Lung (tissue), 12 donors: ENCODE measurements around the gene PSEN1. TPM values are rescaled to one million over a fixed set of nuclear protein-coding genes. Genes with fewer than 3 reads are reported as not detected.
A peak's percentile ranks its signal among the peaks of the same experiment; 100 is the strongest.

Experiments used
- ATAC-seq: fragments of 200-7000 bp; cut with Tn5 transposase; one replicate; pipeline ENCODE4 v1.9.1; 2020; ENCODE audit warnings: moderate number of reproducible peaks; ENCODE audit not compliant: insufficient read depth, low FRiP score
- DNase-seq, 3 donors: peaks; one replicate each; pipeline ENCODE4 v3.0.0-alpha.2; 2013 to 2017
- H3K27ac ChIP-seq, 2 donors: one replicate each; pipeline ENCODE4 v1.5.1; 2013; ENCODE audit warnings: mild to moderate bottlenecking in 2 of 2, moderate library complexity in 2 of 2, control low read depth in 1 of 2, inconsistent platforms in 1 of 2, low read depth in 1 of 2, low read length in 1 of 2
- H3K27me3 ChIP-seq, 3 donors: one replicate each; pipeline ENCODE4 v1.5.1; 2013; ENCODE audit warnings: low read length in 2 of 3; ENCODE audit not compliant: control insufficient read depth in 3 of 3, insufficient read depth in 3 of 3
- H3K36me3 ChIP-seq, 4 donors: one replicate each; pipeline ENCODE4 v1.5.1; 2013; ENCODE audit warnings: low read length in 4 of 4, mild to moderate bottlenecking in 1 of 4, moderate library complexity in 1 of 4; ENCODE audit not compliant: control insufficient read depth in 4 of 4, insufficient read depth in 4 of 4
- H3K4me1 ChIP-seq, 5 donors: one replicate each; pipeline ENCODE4 v1.5.1; 2013; ENCODE audit warnings: low read length in 5 of 5, mild to moderate bottlenecking in 2 of 5, moderate library complexity in 1 of 5; ENCODE audit not compliant: control insufficient read depth in 5 of 5, insufficient read depth in 5 of 5
- H3K4me3 ChIP-seq: one replicate; pipeline ENCODE4 v1.5.1; 2013; ENCODE audit warnings: mild to moderate bottlenecking, control low read depth, moderate library complexity
- H3K9ac ChIP-seq, 2 donors: one replicate each; pipeline ENCODE4 v1.5.1; 2013; ENCODE audit warnings: low read length in 2 of 2, control low read depth in 1 of 2; ENCODE audit not compliant: insufficient read depth in 1 of 2
- H3K9me3 ChIP-seq, 4 donors: one replicate each; pipeline ENCODE4 v1.5.1; 2013; ENCODE audit warnings: low read length in 3 of 4, mild to moderate bottlenecking in 1 of 4, moderate library complexity in 1 of 4; ENCODE audit not compliant: control insufficient read depth in 4 of 4, insufficient read depth in 3 of 4
- CTCF ChIP-seq: IDR thresholded peaks from 2 replicates; pipeline ENCODE4 v1.5.1; 2012; ENCODE audit warnings: mild to moderate bottlenecking; ENCODE audit errors: control extremely low read depth, extremely low read depth
- WGBS, 2 donors: extraction: QIAGEN DNeasy Blood & Tissue Kit; methylation state at CpG; one replicate each; pipeline ENCODE4 v1.1.7; 2013; 5-methylcytosine and 5-hydroxymethylcytosine counted together
- polyA plus RNA-seq, 2 donors: library from polyadenylated mRNA; stranded (reverse); fragments of 200-250 nt; gene quantifications; one replicate each; pipeline ENCODE4 v1.2.1, GENCODE V29; 2013
- total RNA-seq, 2 donors: library from RNA; depleted of rRNA in 1 of 2; stranded (reverse); fragments of >200 nt in 1 of 2; gene quantifications; one replicate each; pipeline ENCODE4 v1.2.1, GENCODE V29; 2014 to 2021
- donor health status: control.
- donor health status: control.
- donor health status: Bipolar disorder and iron deficiency.
- donor health status: healthy.
- donor health status: DM: yes; HTN: yes; CAD: no.

Gene PSEN1
- total and polyA plus RNA-seq, 4 donors: 33.6 to 64.7 (median 50.6) TPM

- DNase-seq (peak; percentile 58 to 76 (median 67)), ATAC-seq (no peak)
- H3K27me3 ChIP-seq: no peaks in the 10 kb centered on the region
- no peak for TF ChIP-seq CTCF
- H3K9me3 ChIP-seq: no peaks in the 10 kb centered on the region
- WGBS, 2 donors: 65 to 79% methylated on average over 5 of the region's 5 CpGs
- peaks cover 0 to 36% (median 7%) of the 10 kb centered on the region in 5 donors for H3K4me1 ChIP-seq
- peak overlapping the region in 1 of 2 donors; percentile 55 for H3K9ac ChIP-seq
- peaks cover 6 to 18% (median 14%) of the 10 kb centered on the region in 4 donors for H3K36me3 ChIP-seq
- no peak overlapping the region for H3K4me3 ChIP-seq
- H3K27ac ChIP-seq: peak overlapping the region in 1 of 2 donors; percentile 21
These were observed 86.7 kb downstream of the PSEN1 start for GRCh38 chr14:73223049-73223448.

- Histone ChIP-seq H3K27ac (no peak overlapping the region), H3K4me1 (peaks cover 0 to 47% (median 9%) of the 10 kb centered on the region in 5 donors), H3K27me3 (no peaks in the 10 kb centered on the region), H3K4me3 (no peak overlapping the region), H3K9ac (no peak overlapping the region), H3K36me3 (peaks cover 0 to 10% (median under 1%) of the 10 kb centered on the region in 4 donors), H3K9me3 (no peaks in the 10 kb centered on the region)
- ATAC-seq (no peak), DNase-seq (no peak)
- 93 to 96% methylated on average over 4 of the region's 4 CpGs for WGBS, 2 donors
- no peak for TF ChIP-seq CTCF
These were observed 89.2 kb downstream of the PSEN1 start for GRCh38 chr14:73225496-73225895.

- Histone ChIP-seq H3K9ac (no peak overlapping the region), H3K4me1 (peaks cover 0 to 48% (median 19%) of the 10 kb centered on the region in 5 donors), H3K27ac (no peak overlapping the region), H3K27me3 (no peaks in the 10 kb centered on the region), H3K4me3 (no peak overlapping the region), H3K9me3 (no peaks in the 10 kb centered on the region), H3K36me3 (peaks cover 0 to 5% (median 0%) of the 10 kb centered on the region in 4 donors)
- no peak for TF ChIP-seq CTCF
- DNase-seq (peak; percentile 71 to 75 (median 72)), ATAC-seq (peak; percentile 24)
- 47 to 67% methylated on average over 25 of the region's 25 CpGs for WGBS, 2 donors
These were observed 91.8 kb downstream of the PSEN1 start for GRCh38 chr14:73227812-73228781.
